GM12801 (cell line): ENCODE results near the gene MRM3.

Experiments
- CTCF ChIP-seq: IDR thresholded peaks from one replicate; pipeline ENCODE4 v1.5.1; 2011; ENCODE audit warnings: control low read depth; ENCODE audit not compliant: insufficient read length; ENCODE audit errors: extremely low read depth

The MRM3 gene

GRCh38 chr17:835263-835662 is 53.1 kb downstream of the MRM3 start:
- no peak for TF ChIP-seq CTCF

- no peak for TF ChIP-seq CTCF
Observed at GRCh38 chr17:836151-836550, 54.0 kb downstream of the MRM3 start.

GRCh38 chr17:838486-838885 is 56.3 kb downstream of the MRM3 start:
- no peak for TF ChIP-seq CTCF

GRCh38 chr17:841313-841712 is 59.2 kb downstream of the MRM3 start:
- no peak for TF ChIP-seq CTCF
